Endothelial cell of umbilical vein (primary cell): ENCODE measurements around the gene GNE.

Experiments used
- CTCF ChIP-seq, 2 donors: IDR thresholded peaks; 1 replicate in 1 of 2; 2 replicates in 1 of 2; pipeline ENCODE4 v1.5.1; 2011; ENCODE audit warnings: low read length in 2 of 2, mild to moderate bottlenecking in 2 of 2, moderate library complexity in 2 of 2, control low read depth in 1 of 2, inconsistent platforms in 1 of 2, low read depth in 1 of 2; ENCODE audit not compliant: insufficient read depth in 1 of 2; ENCODE audit errors: extremely low read depth in 1 of 2
- EZH2 ChIP-seq: IDR thresholded peaks from 2 replicates; pipeline ENCODE4 v1.6.1; 2012; ENCODE audit warnings: borderline replicate concordance, low read depth, mild to moderate bottlenecking, moderate library complexity, low read length, inconsistent platforms; ENCODE audit not compliant: severe bottlenecking
- JUN ChIP-seq: IDR thresholded peaks from 2 replicates; pipeline ENCODE4 v1.6.1; 2011; ENCODE audit warnings: borderline replicate concordance, low read depth; ENCODE audit not compliant: insufficient read length, insufficient read depth
- POLR2A ChIP-seq: IDR thresholded peaks from 2 replicates; pipeline ENCODE4 v1.6.1; 2012; ENCODE audit warnings: low read depth, mild to moderate bottlenecking, control low read depth, low read length
- POLR2AphosphoS5 ChIP-seq: IDR thresholded peaks from 2 replicates; pipeline ENCODE4 v1.6.1; 2012; ENCODE audit warnings: low read depth, mild to moderate bottlenecking, control low read depth, low read length, moderate library complexity; ENCODE audit not compliant: insufficient read depth
- TF ChIP-seq, protein P1 (sequence below): IDR thresholded peaks from 2 replicates; pipeline ENCODE4 v1.6.1; 2011; ENCODE audit not compliant: insufficient read depth, insufficient read length

GRCh38 chr9:36213989-36214388 lies 44.3 kb downstream of the GNE start:
- TF ChIP-seq EZH2 (no peak), CTCF (IDR thresholded peaks at IDR 0.05; ENCODE audit: extremely low read depth in 1 of 2, insufficient read depth in 1 of 2, low read depth in 1 of 2, low read length in 2 of 2) (no peak), JUN (no peak), POLR2A (no peak), POLR2AphosphoS5 (no peak)
- TF ChIP-seq, protein P1, sequence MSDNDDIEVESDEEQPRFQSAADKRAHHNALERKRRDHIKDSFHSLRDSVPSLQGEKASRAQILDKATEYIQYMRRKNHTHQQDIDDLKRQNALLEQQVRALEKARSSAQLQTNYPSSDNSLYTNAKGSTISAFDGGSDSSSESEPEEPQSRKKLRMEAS: no peak
